Effector CD8-positive, alpha-beta T cell (primary cell): ENCODE data around the gene BHLHE41.

ENCODE experiments used
- DNase-seq: peaks from one replicate; lab custom pipeline; 2025; lab: John Stamatoyannopoulos, UW
- total RNA-seq, 4 experiments: gene quantifications; one replicate each; lab custom pipeline; 2026; lab: John Stamatoyannopoulos, UW

The BHLHE41 gene
- total RNA-seq, result 0 to 0.18 (median 0.04) reads per million in 4 experiments

DNA sequence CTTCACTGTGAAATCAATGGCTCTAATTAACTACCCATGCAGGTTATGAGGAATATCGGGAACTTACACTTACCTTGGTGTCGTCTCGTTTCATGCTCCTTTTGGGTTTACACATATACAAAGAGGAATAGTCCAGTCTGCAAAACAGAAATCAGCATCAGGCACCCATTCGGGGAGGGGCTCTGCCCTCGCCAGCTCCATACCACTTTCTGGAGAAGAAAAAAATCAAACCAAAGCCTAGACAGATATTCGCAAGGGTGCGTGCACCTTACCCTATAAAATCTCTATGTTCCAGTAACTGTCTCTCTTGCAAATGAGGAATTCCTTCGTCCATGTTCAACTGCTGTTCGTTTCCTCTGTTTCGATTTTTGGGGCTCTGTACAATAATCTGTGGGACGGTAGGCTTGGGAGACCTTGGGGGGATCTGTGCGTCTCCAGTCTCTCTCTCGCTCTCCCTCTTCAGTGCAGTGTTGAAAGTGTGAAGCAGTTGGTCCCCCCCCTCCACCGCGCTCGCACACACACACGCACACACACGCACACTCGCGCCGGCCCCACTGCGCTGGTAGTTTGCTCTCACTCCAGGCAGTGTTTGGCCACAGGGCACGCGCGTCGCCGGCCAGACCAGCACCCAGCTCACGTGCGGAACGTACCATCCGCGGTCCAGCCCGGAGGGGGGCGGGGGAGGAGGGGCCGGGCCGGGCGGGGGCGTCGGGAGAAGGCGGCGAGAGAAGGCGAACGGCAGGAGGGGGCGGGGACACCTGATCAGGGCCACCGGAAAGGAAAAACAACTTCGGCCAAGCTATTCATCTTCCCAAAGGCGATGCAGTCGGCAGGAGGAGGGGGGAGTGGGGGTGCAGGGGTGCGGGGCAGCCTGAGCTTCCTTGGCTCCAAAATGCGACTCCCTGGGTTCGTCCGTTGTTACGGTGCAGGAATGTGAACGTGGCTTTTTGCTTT is at the start of gene BHLHE41:
TSS of gene BHLHE41 (minus strand) at position 592 of the 954 bp plus-strand sequence. CDS start at position 334, 258 bp downstream.
- no peak for DNase-seq

DNA sequence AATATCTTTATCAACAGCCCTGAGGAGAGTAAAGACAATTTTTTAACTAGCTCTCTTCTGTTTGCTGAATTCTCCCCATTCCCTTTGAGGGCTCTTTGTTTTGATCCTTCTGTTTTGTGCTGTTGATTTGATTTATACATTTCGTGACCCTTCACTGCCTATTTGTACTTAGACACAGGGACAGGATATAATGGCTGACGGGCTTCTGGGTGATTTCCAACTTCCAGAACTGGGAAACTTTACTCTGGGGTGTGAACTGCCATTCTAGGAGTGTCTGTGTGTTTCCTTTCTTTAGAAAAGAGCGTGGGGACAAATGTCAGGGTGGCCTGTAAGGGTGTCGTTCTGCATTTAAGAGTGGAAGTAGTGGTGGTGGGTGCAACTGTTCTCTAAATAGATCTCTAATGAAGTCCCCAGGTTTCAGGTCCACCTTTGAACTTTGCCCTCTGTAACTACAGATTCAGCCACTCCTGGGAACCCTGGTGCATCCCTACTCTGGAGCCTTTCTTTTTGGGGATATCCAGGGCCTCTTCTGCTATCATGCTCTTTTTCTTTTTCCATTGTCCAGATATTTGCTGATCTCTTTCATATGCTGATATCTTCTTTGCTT is 48.2 kb upstream of the BHLHE41 start:
- no peak for DNase-seq

DNA sequence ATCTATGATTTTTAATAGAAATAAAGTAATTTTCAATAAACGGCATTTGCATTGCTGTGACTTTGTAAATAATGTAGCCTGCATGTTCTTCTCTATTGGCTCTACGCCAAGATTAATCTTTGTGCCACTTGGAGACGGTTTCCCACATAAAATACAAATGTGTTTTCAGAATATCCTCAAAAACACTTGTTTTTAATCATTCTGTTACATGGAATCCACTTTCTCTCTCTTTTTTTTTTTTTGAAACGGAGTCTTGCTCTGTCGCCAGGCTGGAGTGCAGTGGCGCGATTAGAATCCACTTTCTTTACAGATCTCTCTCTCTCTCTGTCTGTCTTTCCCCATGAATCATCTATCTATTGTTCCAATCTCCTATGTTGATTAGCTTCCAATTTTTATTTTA is 47.7 kb upstream of the BHLHE41 start:
- no peak for DNase-seq

DNA sequence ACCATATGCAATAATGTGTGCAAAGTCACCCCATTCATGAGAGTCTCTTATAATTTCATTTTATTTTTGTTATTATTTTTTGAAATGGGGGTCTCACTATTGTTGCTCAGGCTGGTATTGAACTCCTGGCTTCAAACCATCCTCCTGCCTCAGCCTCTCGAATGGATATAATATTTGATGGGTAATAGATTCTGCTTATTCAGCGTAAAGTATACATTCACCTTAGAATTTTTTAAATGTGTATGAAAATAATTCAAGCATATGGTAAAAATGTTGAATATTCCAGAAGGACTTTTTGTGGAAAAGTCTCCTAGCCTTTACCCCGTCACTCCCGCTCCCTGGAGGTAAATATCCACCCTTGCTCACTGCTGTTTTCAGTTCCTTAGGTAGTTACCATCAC is 47.2 kb upstream of the BHLHE41 start:
- no peak for DNase-seq

DNA sequence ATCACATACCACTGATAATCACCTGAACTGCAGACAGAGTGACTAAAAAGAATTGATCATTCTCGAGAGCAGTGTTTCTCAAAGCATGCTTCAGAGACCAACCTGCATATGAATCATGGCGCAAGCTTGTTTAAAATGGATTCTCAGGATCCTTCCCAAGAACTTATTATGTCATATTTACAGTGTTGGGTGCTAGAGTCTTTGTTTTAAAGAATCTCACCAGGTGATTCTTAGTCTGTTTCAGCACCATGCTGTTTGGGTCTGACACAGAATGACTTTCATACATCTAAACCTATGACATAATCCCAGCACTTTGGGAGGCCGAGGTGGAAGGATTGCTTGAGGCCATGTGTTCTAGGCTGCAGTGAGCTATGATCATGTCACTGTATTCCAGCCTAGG is 39.3 kb upstream of the BHLHE41 start:
- no peak for DNase-seq

DNA sequence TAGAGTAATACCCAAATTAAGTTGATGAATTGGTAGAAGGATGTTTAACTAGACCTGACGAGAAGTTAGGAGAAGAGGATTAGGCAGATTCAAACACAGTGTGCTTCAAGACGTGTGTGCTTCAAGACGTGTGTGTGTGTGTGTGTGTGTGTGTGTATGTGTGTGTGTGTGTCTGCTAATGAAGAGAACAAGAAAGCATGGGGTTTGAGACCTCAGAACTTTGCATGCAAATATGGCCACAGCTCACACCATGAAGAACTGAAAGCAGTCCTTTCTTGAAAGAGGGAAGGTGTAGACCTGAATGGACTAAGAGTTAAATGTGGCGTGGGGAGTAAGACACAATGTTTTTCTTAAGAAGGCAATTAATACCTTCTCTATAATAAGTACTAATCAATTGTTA is 38.1 kb upstream of the BHLHE41 start:
- DNase-seq, result no peak

DNA sequence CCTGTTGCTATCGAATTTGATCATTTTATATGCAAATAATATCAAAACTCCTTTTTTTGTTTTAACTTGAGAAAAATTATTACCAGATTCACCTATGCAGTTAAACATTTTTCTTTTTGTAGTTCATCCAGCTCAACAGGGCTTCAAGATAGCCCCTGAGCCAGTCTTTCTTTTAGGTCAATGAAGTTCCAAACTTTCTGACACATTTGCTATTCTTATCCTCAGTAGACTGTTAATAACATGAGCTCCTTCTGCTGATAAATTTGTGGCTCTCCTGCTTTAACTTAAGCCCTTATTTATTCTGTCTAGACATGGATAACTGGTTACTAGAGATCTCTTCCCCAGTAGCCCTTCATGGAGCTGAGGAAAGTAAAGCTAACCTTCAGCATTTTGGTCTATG is 37.3 kb upstream of the BHLHE41 start:
- no peak for DNase-seq

DNA sequence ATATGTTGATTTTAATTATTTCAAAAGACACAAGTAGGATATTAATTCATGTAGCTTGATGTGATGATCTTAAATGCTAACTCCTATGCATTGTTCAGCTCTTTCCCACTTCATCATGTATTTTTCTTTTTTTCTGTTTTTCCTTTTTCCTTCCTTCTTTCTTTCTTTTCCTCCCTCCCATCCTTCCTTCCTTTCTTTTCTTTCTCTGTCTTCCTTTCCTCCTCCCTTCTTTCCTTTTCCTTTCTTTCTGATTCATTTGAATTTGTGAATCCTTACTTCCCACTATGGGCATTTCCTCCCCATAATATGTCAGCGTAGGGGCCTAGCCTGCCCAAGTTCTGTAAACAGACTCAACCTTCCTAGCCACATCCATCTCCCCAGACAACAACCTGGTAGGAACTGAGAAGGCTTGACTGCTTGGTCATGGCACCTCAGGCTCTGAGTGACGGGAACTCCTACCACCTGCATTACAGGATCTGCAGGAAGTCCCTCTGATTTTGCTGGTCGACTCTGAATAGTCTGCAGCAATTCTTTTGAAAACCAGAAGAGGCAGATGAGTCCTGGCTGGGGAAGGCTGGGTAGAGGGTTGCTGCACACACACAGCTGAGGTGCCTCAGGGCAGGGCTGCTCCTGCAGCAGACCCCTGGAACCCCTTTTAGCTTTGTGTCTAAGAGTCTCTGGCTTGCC is 33.4 kb upstream of the BHLHE41 start:
- DNase-seq, result no peak

DNA sequence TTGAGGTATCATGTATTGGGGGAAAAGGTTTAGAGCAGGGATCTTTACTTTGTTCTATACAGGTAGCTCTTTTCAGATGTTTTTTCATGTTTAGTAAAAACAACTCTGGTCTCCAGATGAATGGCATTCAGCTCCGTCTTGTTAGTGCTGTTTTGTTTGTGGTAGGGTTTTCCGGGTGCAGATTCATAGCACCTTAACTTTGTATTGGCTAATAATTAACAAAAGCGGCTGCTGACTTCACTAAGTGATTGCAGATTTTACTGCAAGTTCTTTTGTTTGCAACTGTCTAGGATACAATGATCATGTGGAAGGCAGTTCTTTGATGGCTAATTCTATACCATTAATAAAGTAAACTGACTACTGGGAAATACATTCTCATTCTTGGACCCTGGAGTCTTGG is 32.2 kb upstream of the BHLHE41 start:
- DNase-seq, result no peak

DNA sequence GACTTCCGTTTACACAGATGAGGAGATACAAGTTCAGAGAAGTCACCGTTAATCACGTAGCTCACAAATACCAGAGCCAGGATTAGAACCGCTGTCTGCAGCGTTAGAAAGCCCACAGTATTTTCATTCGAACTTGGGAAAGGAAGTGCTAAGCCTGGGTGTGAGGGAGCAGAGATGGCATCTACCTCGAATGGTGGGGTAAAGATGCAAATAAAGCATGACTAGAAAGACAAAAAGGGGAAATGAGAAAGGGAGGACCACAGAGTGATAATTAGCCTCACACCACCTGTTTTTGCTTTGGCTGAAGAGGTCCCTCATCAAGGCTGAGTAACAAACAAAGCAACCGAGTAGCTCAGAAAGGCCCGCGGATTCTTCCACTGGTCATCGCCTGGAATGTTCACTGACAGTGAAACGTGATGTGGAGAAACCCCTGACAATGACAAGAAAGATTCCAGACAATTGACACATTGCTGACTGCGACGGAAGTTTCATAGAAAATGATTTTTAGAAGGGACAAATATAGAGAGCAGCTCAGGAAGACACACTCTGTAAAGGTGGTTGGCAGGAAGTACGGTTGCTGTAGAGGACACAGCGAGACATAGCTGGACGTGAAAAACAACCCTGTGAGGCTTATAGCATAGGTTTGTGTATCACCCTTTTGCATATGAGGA is 31.5 kb upstream of the BHLHE41 start:
- DNase-seq, result no peak

DNA sequence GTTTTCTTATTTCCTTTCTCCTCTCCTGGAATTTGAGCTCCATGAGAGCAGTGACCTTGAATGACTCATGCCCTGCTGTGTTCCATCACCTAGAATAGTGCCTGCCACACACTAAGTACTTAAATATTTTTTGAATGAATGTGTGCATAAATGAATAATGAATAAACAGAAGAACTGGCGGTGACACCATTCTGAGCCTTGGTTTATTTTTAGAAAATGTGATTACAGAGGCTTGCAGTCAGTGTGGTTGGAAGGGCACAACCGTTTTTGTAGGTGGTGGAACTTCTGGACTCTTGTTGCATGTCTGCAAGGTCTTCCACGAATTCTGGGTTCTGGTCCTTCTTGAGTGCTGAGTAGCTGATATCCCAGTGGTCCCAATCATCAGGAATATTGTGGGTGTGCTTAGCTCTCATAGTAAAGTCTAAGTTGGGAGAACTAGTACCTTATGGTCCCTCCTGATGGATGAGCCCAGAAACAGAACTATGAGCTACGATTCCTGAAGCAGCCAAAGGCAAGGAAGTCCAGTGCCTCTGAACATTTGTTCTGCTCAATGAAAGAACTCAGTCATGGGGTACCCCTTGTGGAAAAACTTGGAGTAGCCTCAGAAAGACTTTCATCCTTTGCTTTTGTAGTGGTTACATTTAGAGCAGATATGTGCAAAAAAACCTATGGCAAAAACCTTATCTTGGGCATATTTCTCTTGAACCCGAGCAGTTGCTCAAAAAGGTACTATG is 28.8 kb upstream of the BHLHE41 start:
- DNase-seq, result no peak

DNA sequence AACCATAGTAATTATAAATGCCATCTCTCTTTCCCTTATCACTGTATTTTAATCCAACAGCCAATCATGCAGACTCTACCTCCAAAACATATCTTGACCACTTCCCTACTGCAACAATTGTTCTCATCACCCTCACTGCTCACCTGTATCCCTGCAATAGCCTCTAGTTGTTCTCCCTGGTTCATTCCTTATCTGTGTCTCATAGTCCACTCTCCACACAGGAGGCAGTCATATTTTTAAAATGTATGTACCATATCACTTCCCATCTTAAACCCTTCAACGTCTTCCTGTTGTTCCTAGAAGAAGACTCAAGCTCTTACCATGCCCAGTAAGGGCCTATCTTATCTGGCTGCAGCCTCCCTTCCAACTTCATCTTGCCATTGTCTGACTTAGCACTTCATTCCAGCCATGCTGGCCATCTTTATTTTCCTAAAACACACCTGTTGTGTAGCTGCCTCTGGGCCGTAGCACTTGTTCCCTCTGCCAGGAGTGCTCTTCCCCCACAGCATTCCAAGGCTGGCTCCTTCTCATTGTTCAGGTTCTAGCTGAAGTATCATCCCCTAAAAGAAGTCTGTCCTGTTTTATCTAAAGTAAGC is 27.8 kb upstream of the BHLHE41 start:
- no peak for DNase-seq

DNA sequence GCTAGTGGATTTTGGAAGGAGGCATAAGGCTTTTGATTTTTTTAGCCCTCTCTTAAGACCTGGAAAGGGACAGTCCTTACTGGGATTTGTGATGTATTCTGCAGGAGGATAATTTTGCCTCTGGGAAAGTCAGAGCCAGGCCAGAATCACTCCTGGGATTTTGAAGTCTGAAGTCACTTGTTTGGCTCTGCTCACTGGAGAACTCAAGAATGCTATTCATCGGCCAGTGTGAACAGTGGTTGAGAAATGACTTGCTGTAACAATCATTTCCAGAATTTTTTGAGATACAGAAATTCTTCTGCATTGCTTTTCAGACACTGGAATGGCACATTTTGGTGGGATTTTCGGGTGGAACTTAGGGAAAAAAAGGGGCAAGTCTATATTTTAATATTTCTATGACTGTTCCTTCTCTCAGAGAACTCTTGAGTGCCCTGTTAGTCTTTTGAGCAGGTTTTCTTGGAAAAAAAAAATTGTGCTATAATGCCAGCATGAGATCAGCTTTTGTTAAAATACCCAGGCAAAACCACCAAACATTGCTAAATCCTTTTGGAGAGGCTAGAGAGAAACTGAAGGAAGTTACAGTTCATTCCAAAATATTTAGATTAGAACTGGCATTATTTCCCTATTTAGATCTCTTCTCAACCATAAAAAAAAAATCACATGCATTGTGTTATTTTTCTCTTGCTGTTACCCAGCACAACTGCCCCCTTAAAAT is 26.1 kb upstream of the BHLHE41 start:
- DNase-seq, result no peak

DNA sequence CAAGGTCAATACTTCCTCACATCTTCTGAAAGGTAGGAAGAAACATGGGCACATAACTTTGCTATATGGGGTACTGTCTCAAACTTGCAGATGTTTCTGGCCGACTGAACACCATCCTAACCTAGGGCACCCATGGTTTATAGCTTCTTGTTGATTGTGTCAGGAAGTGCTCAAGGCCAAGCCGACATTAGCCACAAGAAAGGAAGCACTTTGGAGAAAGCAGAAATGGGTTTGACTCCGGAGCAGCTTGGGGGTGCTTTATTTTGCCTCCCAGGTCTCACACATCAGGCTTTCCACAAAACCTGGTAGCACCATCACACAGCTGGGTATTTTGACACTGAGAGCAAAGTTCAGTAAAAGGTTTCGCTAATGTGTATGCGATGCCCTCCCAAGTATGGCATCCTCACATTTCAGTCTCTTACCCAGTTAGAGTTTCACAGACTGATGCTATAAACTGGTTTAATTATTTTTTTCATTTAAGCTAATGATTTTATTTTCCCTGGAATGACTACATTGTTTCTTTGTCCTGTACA is 25.2 kb upstream of the BHLHE41 start:
- DNase-seq, result no peak

DNA sequence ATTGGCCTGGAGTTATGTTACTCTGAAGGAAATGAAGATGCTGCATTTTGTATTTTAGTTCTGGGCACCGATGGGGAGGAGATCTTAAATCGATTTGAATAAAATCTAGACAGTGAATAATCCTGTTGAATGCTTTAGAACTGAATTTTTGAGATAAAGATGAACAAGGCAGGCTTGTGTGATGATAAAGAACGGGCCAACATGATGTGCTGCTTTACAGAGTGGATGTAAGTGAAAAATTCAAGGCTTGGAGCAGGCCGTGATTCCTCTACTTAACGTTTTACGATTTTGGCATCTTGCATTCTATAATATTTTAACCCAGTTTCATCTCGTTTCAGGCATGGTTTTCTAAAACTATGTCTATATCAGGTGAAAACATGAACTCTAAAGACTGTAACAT is 23.5 kb upstream of the BHLHE41 start:
- no peak for DNase-seq

DNA sequence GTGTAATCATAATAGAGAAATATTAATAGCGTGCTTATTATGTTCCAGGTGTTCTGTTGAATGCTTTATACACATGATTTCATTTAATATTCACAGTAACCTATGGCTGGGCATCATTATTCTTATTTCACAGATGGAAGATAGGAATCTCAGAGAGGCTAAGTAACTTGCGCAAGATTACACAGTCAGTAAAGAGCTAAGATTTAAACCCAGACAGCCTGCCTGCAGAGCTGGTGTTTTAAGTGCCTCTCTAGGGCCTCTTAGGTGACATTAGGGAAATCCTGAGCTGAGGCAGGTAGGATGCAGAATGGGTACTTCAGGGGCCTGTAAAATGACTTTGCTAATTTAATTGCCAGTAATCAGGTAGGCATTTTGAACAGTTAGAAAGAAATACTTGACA is 18.5 kb upstream of the BHLHE41 start:
- no peak for DNase-seq

DNA sequence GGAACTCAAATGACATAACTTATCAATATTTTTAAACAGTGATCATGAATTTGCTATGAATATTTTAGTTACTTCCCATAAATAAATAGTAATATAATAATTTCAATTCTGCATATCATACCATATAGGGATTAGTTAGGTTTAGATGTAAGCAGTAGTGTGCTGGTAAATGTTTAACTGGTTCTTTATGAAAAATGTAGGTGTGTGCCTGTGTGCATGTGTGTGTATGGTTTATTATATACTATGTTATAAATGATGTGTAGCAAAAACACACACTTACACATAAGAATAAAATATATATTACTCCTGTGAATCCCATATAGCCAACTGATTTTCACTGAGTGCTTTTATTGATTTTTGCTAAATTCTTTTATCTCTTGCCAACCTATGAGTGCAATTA is 14.0 kb upstream of the BHLHE41 start:
- no peak for DNase-seq

DNA sequence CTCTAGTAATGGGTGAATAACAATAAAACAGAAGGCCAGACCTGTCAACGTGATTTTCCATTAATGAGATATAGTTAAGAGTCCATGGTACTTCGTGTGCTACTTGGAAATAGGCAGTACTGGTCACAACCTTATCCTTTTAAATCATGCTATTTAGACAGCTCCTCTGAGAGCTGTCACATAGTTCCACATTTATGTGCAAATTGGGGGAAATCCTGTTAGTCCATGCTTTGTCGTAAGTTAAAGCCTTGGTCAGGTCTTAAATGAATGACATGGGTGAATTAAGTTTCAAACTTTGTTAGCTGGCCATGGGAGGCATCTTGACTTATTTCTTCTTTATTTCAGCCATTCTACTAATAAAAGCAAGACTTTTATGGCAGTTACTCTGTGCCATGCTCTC is 11.9 kb upstream of the BHLHE41 start:
- no peak for DNase-seq

DNA sequence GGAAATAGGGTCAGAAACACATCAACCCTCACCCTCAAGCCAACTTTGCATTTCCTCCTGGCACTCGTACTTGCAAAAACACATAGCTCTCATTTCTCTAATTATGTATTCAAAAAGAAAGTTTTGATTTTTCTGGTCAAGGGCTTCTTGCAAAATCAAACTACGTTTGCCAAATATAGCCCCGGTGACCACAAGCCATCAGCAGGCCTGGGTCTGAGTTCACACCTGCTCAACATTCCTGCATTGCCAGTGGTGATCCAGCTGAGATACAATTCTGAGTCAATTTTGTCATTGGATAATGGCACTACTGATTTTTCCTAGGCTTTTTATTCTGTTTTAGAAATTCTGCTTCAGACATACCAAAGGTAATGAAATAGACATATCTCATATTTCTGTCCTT is 10.7 kb upstream of the BHLHE41 start:
- no peak for DNase-seq

DNA sequence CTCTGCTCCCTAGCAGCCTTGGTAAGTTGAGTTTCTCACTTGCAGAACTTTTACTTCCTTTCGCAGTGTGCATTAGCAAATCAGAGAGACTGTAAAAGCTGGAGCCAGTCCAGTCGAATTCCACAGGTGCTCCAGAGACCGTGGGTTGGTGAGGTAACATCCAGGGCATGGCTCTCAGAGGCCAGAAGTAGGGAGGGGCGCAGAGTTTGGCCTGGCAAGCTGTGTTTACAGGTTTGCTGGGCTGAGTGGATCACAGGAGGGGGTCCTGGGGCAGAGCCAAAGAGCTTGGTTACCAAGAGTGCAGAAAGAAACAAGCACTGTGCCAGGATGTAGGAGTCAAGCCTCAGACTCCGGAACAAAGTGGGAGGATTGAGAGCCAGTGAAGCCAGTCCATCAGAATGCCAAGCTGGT is 10.2 kb upstream of the BHLHE41 start:
- DNase-seq, result no peak
